Neuronal stem cell (in vitro differentiated cells): Measurements from ENCODE around the gene NSG2.

Experiments used
- DNase-seq: peaks from one replicate; pipeline ENCODE4 v3.0.0-alpha.2; 2013; ENCODE audit warnings: low spot score
- H2AFZ ChIP-seq: one replicate; pipeline ENCODE4 v1.6.1; 2013; ENCODE audit warnings: mild to moderate bottlenecking, low read length, inconsistent platforms
- H2AK5ac ChIP-seq: 2 replicates; pipeline ENCODE4 v1.6.1; 2013; ENCODE audit warnings: low read depth, mild to moderate bottlenecking, inconsistent platforms, low read length, moderate library complexity, mixed read lengths
- H2BK120ac ChIP-seq: 2 replicates; pipeline ENCODE4 v1.6.1; 2013; ENCODE audit warnings: low read depth, mild to moderate bottlenecking, inconsistent platforms, low read length, moderate library complexity, mixed read lengths
- H2BK12ac ChIP-seq: one replicate; pipeline ENCODE4 v1.6.1; 2013; ENCODE audit warnings: low read length, inconsistent platforms
- H2BK15ac ChIP-seq: 2 replicates; pipeline ENCODE4 v1.6.1; 2013; ENCODE audit warnings: mild to moderate bottlenecking, low read length, inconsistent platforms, mixed read lengths
- H2BK5ac ChIP-seq: one replicate; pipeline ENCODE4 v1.6.1; 2013; ENCODE audit warnings: inconsistent platforms, mild to moderate bottlenecking, low read length, moderate library complexity
- H3K14ac ChIP-seq: one replicate; pipeline ENCODE4 v1.6.1; 2013; ENCODE audit warnings: low read length, inconsistent platforms
- H3K18ac ChIP-seq: 2 replicates; pipeline ENCODE4 v1.6.1; 2013; ENCODE audit warnings: low read length, inconsistent platforms
- H3K23ac ChIP-seq: 2 replicates; pipeline ENCODE4 v1.6.1; 2013; ENCODE audit warnings: low read depth, mild to moderate bottlenecking, mixed read lengths, low read length, inconsistent platforms; ENCODE audit not compliant: poor library complexity
- H3K27ac ChIP-seq: replicated peaks from 3 replicates; pipeline ENCODE4 v1.5.1; 2013; ENCODE audit warnings: low read length, inconsistent platforms
- H3K27me3 ChIP-seq, 3 experiments: 2 replicates each; pipeline ENCODE4 v1.6.1; 2013; ENCODE audit warnings: low read length in 3 of 3, mild to moderate bottlenecking in 2 of 3, inconsistent platforms in 1 of 3, low read depth in 1 of 3, mixed read lengths in 1 of 3, moderate library complexity in 1 of 3; ENCODE audit not compliant: control insufficient read depth in 3 of 3, insufficient read depth in 3 of 3
- H3K36me3 ChIP-seq, 2 donors: replicated peaks in 1 of 2; 2 replicates each; pipeline ENCODE4 v1.6.1; 2013; ENCODE audit warnings: low read length in 2 of 2; ENCODE audit not compliant: control insufficient read depth in 2 of 2, insufficient read depth in 2 of 2
- H3K4ac ChIP-seq: 2 replicates; pipeline ENCODE4 v1.6.1; 2013; ENCODE audit warnings: inconsistent platforms, mild to moderate bottlenecking, low read length, moderate library complexity
- H3K4me1 ChIP-seq, 2 donors: 1 replicate in 1 of 2; 2 replicates in 1 of 2; pipeline ENCODE4 v1.6.1; 2013; ENCODE audit warnings: low read length in 2 of 2, low read depth in 1 of 2; ENCODE audit not compliant: control insufficient read depth in 2 of 2, insufficient read depth in 1 of 2
- H3K4me2 ChIP-seq: one replicate; pipeline ENCODE4 v1.6.1; 2013; ENCODE audit warnings: mild to moderate bottlenecking, low read length, inconsistent platforms; ENCODE audit not compliant: insufficient read depth, poor library complexity, severe bottlenecking
- H3K4me3 ChIP-seq, 2 donors: 2 replicates each; pipeline ENCODE4 v1.5.1; 2013; ENCODE audit warnings: low read length in 2 of 2, mild to moderate bottlenecking in 2 of 2, inconsistent platforms in 1 of 2, moderate library complexity in 1 of 2
- H3K79me1 ChIP-seq: one replicate; pipeline ENCODE4 v1.6.1; 2013; ENCODE audit warnings: low read depth, mild to moderate bottlenecking, inconsistent platforms, low read length, moderate library complexity
- H3K9ac ChIP-seq: one replicate; pipeline ENCODE4 v1.6.1; 2013; ENCODE audit warnings: mild to moderate bottlenecking, low read depth, low read length, inconsistent platforms; ENCODE audit not compliant: poor library complexity
- H3K9me3 ChIP-seq, 2 donors: replicated peaks in 1 of 2; 2 replicates each; pipeline versions ENCODE3 to v1.6.1; 2013; ENCODE audit warnings: low read length in 2 of 2, mild to moderate bottlenecking in 2 of 2, inconsistent platforms in 1 of 2, low read depth in 1 of 2, mixed read lengths in 1 of 2, moderate library complexity in 1 of 2; ENCODE audit not compliant: control insufficient read depth in 2 of 2, insufficient read depth in 1 of 2
- H4K8ac ChIP-seq: one replicate; pipeline ENCODE4 v1.6.1; 2013; ENCODE audit warnings: low read depth, mild to moderate bottlenecking, inconsistent platforms, low read length, moderate library complexity
- H4K91ac ChIP-seq: one replicate; pipeline ENCODE4 v1.6.1; 2013; ENCODE audit warnings: low read length, low read depth, mild to moderate bottlenecking, inconsistent platforms; ENCODE audit not compliant: poor library complexity
- WGBS, 2 donors: extraction: QIAGEN DNeasy Blood & Tissue Kit; methylation state at CpG; one replicate each; pipeline ENCODE4 v1.1.7; 2013; ENCODE audit warnings: missing lambda C conversion rate in 2 of 2, mixed read lengths in 1 of 2; ENCODE audit not compliant: insufficient read length in 2 of 2, insufficient replicate concordance in 1 of 2; ENCODE audit errors: extremely low coverage in 2 of 2; 5-methylcytosine and 5-hydroxymethylcytosine counted together

Gene NSG2

GRCh38 chr5:174134545-174134944 is 89.0 kb downstream of the NSG2 start:
- Histone ChIP-seq H3K9ac (no peak overlapping the region), H3K4me1 (no peaks in the 10 kb centered on the region), H3K4me3 (no peak overlapping the region), H3K4ac (no peak overlapping the region), H2BK15ac (no peak overlapping the region), H3K9me3 (no peaks in the 10 kb centered on the region), H2BK120ac (no peak overlapping the region), H2BK5ac (no peak overlapping the region), H2AFZ (no peak overlapping the region), H3K79me1 (no peaks in the 10 kb centered on the region), H3K18ac (no peak overlapping the region), H3K36me3 (no peaks in the 10 kb centered on the region), H3K4me2 (no peak overlapping the region), H3K14ac (no peak overlapping the region), H4K8ac (no peak overlapping the region), H2BK12ac (no peak overlapping the region), H2AK5ac (no peak overlapping the region), H4K91ac (no peak overlapping the region), H3K27ac (no peak overlapping the region), H3K27me3 (peaks cover 0 to 1% (median 0%) of the 10 kb centered on the region in 3 experiments), H3K23ac (no peak overlapping the region)
- 100% methylated on average over 1 of the region's 1 CpG for WGBS, 2 donors
- DNase-seq = no peak

- no peaks in the 10 kb centered on the region for H3K9me3 ChIP-seq
- H3K18ac ChIP-seq = no peak overlapping the region
- no peak overlapping the region for H3K23ac ChIP-seq
- H2BK12ac ChIP-seq = no peak overlapping the region
- H3K79me1 ChIP-seq = no peaks in the 10 kb centered on the region
- no peak overlapping the region for H2AFZ ChIP-seq
- no peak overlapping the region for H4K91ac ChIP-seq
- no peaks in the 10 kb centered on the region for H3K27me3 ChIP-seq
- no peak for DNase-seq
- H2BK5ac ChIP-seq = no peak overlapping the region
- no peak overlapping the region for H4K8ac ChIP-seq
- peaks cover 0 to 1% of the 10 kb centered on the region in 2 donors for H3K4me1 ChIP-seq
- no peak overlapping the region for H3K4me3 ChIP-seq
- H3K14ac ChIP-seq = no peak overlapping the region
- no peak overlapping the region for H2BK15ac ChIP-seq
- no peak overlapping the region for H2BK120ac ChIP-seq
- no peak overlapping the region for H3K9ac ChIP-seq
- H3K27ac ChIP-seq = no peak overlapping the region
- no CpG with 5 or more reads among the region's 3 CpGs for WGBS, 2 donors
- no peak overlapping the region for H3K4ac ChIP-seq
- no peaks in the 10 kb centered on the region for H3K36me3 ChIP-seq
- H2AK5ac ChIP-seq = no peak overlapping the region
- H3K4me2 ChIP-seq = no peak overlapping the region
Observed at GRCh38 chr5:174139623-174140022, 94.1 kb downstream of the NSG2 start.

GRCh38 chr5:174140452-174141020 is 95.0 kb downstream of the NSG2 start:
- Histone ChIP-seq H2BK5ac (no peak overlapping the region), H3K36me3 (no peaks in the 10 kb centered on the region), H2BK15ac (no peak overlapping the region), H3K23ac (no peak overlapping the region), H4K8ac (no peak overlapping the region), H3K18ac (peak overlapping the region; percentile 6), H3K9ac (no peak overlapping the region), H2BK12ac (no peak overlapping the region), H2AFZ (no peak overlapping the region), H3K4ac (no peak overlapping the region), H2BK120ac (no peak overlapping the region), H3K4me3 (no peak overlapping the region), H3K14ac (no peak overlapping the region), H3K27ac (no peak overlapping the region), H3K4me1 (peaks cover 0 to 1% of the 10 kb centered on the region in 2 donors), H3K4me2 (no peak overlapping the region), H3K27me3 (no peaks in the 10 kb centered on the region), H2AK5ac (no peak overlapping the region), H3K79me1 (no peaks in the 10 kb centered on the region), H4K91ac (no peak overlapping the region), H3K9me3 (no peaks in the 10 kb centered on the region)
- no CpG with 5 or more reads among the region's 5 CpGs for WGBS, 2 donors
- DNase-seq = no peak

GRCh38 chr5:174141398-174141797 is 95.9 kb downstream of the NSG2 start:
- H3K27ac ChIP-seq = no peak overlapping the region
- H3K27me3 ChIP-seq = no peaks in the 10 kb centered on the region

More at GRCh38 chr5:174141398-174141797, 95.9 kb downstream of the NSG2 start:
- Histone ChIP-seq H3K9ac (no peak overlapping the region), H2AK5ac (no peak overlapping the region), H2AFZ (no peak overlapping the region), H2BK15ac (no peak overlapping the region), H4K91ac (no peak overlapping the region), H2BK120ac (no peak overlapping the region), H3K36me3 (no peaks in the 10 kb centered on the region), H3K4me3 (no peak overlapping the region), H2BK5ac (no peak overlapping the region), H2BK12ac (no peak overlapping the region), H3K4ac (no peak overlapping the region), H3K14ac (no peak overlapping the region), H3K4me2 (no peak overlapping the region), H4K8ac (no peak overlapping the region), H3K18ac (no peak overlapping the region), H3K79me1 (no peaks in the 10 kb centered on the region), H3K23ac (no peak overlapping the region), H3K9me3 (no peaks in the 10 kb centered on the region), H3K4me1 (peaks cover 0 to 1% of the 10 kb centered on the region in 2 donors)
- DNase-seq = no peak
- WGBS, 2 donors = no CpG with 5 or more reads among the region's 6 CpGs
